Measurements from ENCODE around the gene ANKRD45.
"Not testable (repeated sequence)": the region's sequence is repeated elsewhere in the genome, so short reads cannot be mapped to it uniquely, and the experiment has no call there.

Gene ANKRD45

DNA sequence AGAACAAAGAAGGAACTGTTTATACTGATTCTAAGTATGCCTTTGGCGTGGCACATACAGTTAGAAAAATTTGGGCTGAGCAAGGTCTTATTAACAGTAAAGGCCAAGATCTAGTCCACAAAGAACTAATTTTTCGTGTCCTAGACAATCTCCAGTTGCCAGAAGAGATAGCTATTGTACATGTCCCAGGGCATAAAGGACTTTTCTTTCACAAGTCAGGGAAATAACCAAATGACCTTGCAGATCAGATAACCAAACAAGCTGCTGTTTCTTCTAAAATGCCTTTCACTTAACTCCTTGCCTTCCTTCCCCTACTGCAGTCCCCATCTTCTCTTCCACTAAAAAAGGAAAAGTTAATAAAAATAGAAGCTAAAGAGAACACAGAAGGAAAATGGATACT, 30.5 kb downstream of the ANKRD45 start:
- no peak for DNase-seq

- DNase-seq, result no peak
Observed at GRCh38 chr1:173638043-173639021, 31.3 kb downstream of the ANKRD45 start.

GRCh38 chr1:173637236-173638042, 32.2 kb downstream of the ANKRD45 start:
- DNase-seq, result not testable (repeated sequence)

- DNase-seq, result no peak
Observed at GRCh38 chr1:173635116-173635515, 34.5 kb downstream of the ANKRD45 start, which contains the start of gene TEX50. TEX50 (plus strand) TSS chr1:173635338; CDS start chr1:173635522, 184 bp downstream.

GRCh38 chr1:173628888-173629287, 40.8 kb downstream of the ANKRD45 start:
- DNase-seq, result peak; percentile 15

DNA sequence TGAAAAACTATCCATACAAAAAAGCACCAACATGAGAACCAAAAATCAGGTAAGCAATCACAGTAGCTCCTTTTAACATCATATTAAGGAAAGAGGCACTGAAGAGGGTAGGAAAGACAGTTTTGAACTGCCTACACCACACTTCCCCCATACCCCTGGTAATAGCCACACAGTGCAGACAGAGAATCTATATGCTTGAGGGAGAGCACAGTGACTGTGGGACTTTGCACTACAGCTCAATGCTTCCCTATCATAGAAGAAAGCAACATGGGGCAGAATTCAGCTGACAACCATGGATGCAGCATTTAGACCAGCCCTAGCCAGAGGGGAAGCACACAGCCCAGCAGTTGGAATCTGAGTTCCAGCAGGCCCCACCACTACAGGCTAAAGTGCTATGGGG, 42.4 kb downstream of the ANKRD45 start:
- DNase-seq, result no peak

DNA sequence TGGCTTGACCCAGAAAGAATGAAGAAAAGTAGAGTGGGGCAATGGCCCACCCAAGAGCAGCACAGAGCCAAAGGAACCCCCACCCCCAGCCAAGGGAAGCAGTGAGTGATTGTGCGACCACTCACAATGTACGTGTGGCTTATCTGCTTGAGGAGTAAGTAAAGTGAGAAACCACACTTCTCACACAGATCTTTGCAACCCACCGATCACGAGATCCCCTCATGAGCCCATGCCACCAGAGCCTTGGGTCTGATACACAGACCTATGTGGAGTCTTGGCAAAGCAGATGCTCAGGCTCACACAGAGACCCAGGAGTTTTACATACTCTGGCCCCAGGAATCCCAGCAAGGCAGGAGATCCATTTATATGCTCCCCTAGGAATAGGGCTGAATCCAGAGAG, 52.8 kb downstream of the ANKRD45 start:
- no peak for DNase-seq

- not testable (repeated sequence) for DNase-seq
Observed at GRCh38 chr1:173613086-173613485, 56.6 kb downstream of the ANKRD45 start.

- no peak for DNase-seq
Observed at GRCh38 chr1:173608503-173609216, 61.0 kb downstream of the ANKRD45 start.

DNA sequence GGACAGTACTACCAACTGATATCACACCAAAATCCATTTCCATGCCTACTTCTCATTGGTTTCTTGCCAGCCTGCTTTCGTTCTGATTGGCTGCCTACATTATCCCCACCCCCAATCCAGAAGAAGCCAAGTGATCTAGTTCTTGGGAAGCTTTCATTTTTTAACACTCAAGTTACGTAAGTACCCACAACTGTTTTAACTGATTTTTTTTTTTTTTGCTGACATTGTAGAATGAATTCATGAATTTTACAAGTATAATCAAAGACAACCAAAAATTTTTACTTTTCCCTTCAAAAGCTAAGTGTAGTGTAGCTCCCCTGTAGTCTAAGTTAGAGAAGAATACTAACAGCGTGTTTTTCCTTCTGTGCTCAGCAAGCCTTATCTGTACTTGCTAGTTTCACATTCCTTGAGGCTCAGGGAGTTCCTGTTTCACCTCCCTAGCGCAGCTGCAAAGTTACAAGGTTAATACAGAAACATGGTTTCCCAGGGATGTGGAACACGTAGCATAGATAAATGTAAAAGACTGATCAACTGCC, 66.5 kb downstream of the ANKRD45 start, which contains the start of gene SLC9C2:
Gene SLC9C2, minus strand, starts transcription at position 17 of the 536 bp plus-strand sequence. CDS start 1,296 bp downstream, outside the sequence.
- DNase-seq, result no peak

- DNase-seq, result no peak
Observed at GRCh38 chr1:173601588-173601987, 68.1 kb downstream of the ANKRD45 start.

DNA sequence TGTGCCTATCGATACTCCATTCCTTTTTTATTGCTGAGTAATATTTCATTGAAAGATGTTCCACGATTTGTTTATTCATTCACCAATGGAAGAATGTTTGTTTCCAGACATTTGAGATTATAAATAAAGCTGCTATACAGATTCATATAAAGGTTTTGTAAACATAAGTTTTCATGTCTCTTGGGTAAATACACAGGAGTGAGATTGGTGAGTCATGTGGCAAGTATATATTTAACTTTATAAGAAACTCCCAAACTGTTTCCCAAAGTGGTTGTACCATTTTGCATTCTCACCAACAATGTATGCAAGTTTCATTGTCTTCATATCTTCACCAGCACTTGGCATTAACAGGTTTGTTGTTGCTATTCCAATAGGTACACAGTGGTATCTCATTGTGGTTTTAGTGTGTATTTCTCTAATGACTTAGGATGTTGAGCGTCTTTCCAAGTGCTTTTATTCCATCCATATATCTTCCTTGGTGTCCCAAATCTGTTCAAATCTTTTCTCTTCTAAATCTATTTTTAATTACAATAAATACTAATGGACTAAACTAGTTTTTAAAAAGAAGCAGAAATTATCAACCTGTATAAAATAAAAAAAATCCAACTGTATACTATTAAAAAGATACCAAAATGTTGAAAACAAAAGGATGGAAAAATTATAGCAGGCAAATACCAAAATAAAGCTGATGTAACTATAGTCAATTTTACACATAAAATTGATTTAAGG, 73.4 kb downstream of the ANKRD45 start:
- DNase-seq, result no peak

- not testable (repeated sequence) for DNase-seq
Observed at GRCh38 chr1:173591138-173591537, 78.5 kb downstream of the ANKRD45 start.

GRCh38 chr1:173590557-173590956, 79.1 kb downstream of the ANKRD45 start:
- no peak for DNase-seq

GRCh38 chr1:173581383-173582079, 88.1 kb downstream of the ANKRD45 start:
- DNase-seq, result no peak

- no peak for DNase-seq
Observed at GRCh38 chr1:173580658-173581057, 89.0 kb downstream of the ANKRD45 start.

DNA sequence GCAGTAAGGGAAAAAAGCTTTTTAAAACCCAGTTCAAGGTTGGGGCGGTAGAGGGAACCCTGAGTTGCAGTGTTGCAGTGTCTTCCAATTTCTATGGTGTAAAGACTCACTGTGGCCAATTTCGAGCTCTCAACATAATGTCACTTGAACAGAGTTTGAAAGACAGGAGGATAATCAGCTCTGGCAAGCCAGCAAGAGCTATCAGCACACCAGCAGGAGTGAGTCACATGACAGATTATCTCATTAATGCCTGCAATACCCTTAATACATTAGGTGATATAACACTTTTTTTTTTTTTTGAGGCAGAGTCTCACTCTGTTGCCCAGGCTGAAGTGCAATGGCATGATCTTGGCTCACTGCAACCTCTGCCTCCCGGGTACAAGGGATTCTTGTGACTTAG, 89.6 kb downstream of the ANKRD45 start:
- DNase-seq, result no peak

- no peak for DNase-seq
Observed at GRCh38 chr1:173573596-173573995, 96.1 kb downstream of the ANKRD45 start.

GRCh38 chr1:173572201-173572873, 97.3 kb downstream of the ANKRD45 start:
- DNase-seq, result no peak

GRCh38 chr1:173570370-173571007, 99.2 kb downstream of the ANKRD45 start:
- DNase-seq, result no peak

Measured in CD4-positive, alpha-beta T cell treated with Interleukin-17A for 1 hour (primary cell).